Measurements from ENCODE around the gene CDK15. TPM values are rescaled to one million over a fixed set of nuclear protein-coding genes. Genes with fewer than 3 reads are reported as not detected.

Gene CDK15
- total and polyA plus RNA-seq, 9 of the 15 experiments (the other 6 are each of a cell fraction or from before 2014, with no cell fraction given), result not detected

GRCh38 chr2:201854841-201855240 is 48.5 kb downstream of the CDK15 start:
- Histone ChIP-seq H3K79me2 (ENCODE audit: control insufficient read depth, insufficient read depth, low read length) (no peaks in the 10 kb centered on the region), H3K27ac (ENCODE audit: extremely low read depth, low read depth, low read length) (no peak overlapping the region), H3K4me1 (replicated peaks in 1 of 2; ENCODE audit: control insufficient read depth in 2 of 2, insufficient read depth in 2 of 2, low read length in 2 of 2) (no peaks in the 10 kb centered on the region; a peak in 1 of 5 replicates), H3K9me3 (replicated peaks; ENCODE audit: control insufficient read depth, insufficient read depth, low read depth, low read length) (no peaks in the 10 kb centered on the region), H3K27me3 (ENCODE audit: control insufficient read depth in 2 of 2, insufficient read depth in 2 of 2, low read length in 2 of 2) (peaks cover 3 to 19% of the 10 kb centered on the region in 2 experiments; a peak in 4 of 5 replicates), H3K36me3 (ENCODE audit: control insufficient read depth, insufficient read depth, low read length) (no peaks in the 10 kb centered on the region), H3K9me1 (ENCODE audit: control insufficient read depth, insufficient read depth, low read length) (no peaks in the 10 kb centered on the region), H2AFZ (ENCODE audit: low read depth, low read length) (no peak overlapping the region), H3K4me2 (ENCODE audit: insufficient read depth, low read length) (no peak overlapping the region), H3K4me3 (no peak overlapping the region), H4K20me1 (replicated peaks; ENCODE audit: control insufficient read depth, insufficient read depth, low read length) (no peaks in the 10 kb centered on the region), H3K9ac (ENCODE audit: insufficient read depth in 1 of 2, low read depth in 2 of 2, low read length in 2 of 2) (no peak overlapping the region)
- ChIA-PET CTCF (ENCODE audit: low intra/inter-chr PET ratio) (interaction anchor here (0.6 kb wide), 1 partner anchor 330 kb away, joined by 3 read pairs; no protein-coding TSS in a partner anchor), POLR2A (interaction anchor here (1.0 kb wide), 1 partner anchor 16 kb away, joined by 4 read pairs; no protein-coding TSS in a partner anchor)
- FAIRE-seq (no peak), DNase-seq (ENCODE audit: extremely low read depth in 1 of 4, low spot score in 3 of 4) (no peak), ATAC-seq (no peak)
- no TSS peak for BruUV-seq (replicated peaks)
- intact Hi-C loops (cut with micrococcal nuclease) (loop anchor here (5.0 kb wide), 1 partner anchor 58 kb away; no protein-coding TSS in a partner anchor), in situ Hi-C loops (cut with MboI) (loop anchor here (10.0 kb wide), 1 partner anchor 330 kb away; no protein-coding TSS in a partner anchor)
- WGBS (ENCODE audit: insufficient coverage, low coverage, missing lambda C conversion rate), result 0% methylated on average over 4 of the region's 4 CpGs
- TF ChIP-seq, protein P1, sequence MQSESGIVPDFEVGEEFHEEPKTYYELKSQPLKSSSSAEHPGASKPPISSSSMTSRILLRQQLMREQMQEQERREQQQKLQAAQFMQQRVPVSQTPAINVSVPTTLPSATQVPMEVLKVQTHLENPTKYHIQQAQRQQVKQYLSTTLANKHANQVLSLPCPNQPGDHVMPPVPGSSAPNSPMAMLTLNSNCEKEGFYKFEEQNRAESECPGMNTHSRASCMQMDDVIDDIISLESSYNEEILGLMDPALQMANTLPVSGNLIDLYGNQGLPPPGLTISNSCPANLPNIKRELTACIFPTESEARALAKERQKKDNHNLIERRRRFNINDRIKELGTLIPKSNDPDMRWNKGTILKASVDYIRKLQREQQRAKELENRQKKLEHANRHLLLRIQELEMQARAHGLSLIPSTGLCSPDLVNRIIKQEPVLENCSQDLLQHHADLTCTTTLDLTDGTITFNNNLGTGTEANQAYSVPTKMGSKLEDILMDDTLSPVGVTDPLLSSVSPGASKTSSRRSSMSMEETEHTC (IDR thresholded peaks at IDR 0.05), result no peak
- TF ChIP-seq ATF7 (IDR thresholded peaks at IDR 0.05) (no peak), MED1 (CRISPR knock-in tag; IDR thresholded peaks at IDR 0.05; ENCODE audit: borderline replicate concordance) (no peak), STAT6 (CRISPR knock-in tag; IDR thresholded peaks at IDR 0.05) (no peak), MECOM (CRISPR knock-in tag; IDR thresholded peaks at IDR 0.05) (no peak), ELF4 (CRISPR knock-in tag; IDR thresholded peaks at IDR 0.05) (no peak), NFATC3 (IDR thresholded peaks at IDR 0.05) (no peak), PHTF2 (CRISPR knock-in tag; IDR thresholded peaks at IDR 0.05) (no peak), TAL1 (IDR thresholded peaks at IDR 0.05) (no peak), ATF1 (CRISPR knock-in tag; IDR thresholded peaks at IDR 0.05) (no peak), ATF1 (tag; IDR thresholded peaks at IDR 0.05) (no peak), ARHGAP35 (IDR thresholded peaks at IDR 0.05; ENCODE audit: partially characterized antibody) (no peak), POLR3A (IDR thresholded peaks at IDR 0.05; ENCODE audit: borderline replicate concordance, extremely low read depth, insufficient read depth, insufficient read length) (no peak), ZC3H11A (IDR thresholded peaks at IDR 0.05; ENCODE audit: low read depth, low read length) (no peak), MCM5 (IDR thresholded peaks at IDR 0.05; ENCODE audit: low read depth) (no peak), ZNF778 (CRISPR knock-in tag; IDR thresholded peaks at IDR 0.05) (no peak), MCM3 (IDR thresholded peaks at IDR 0.05) (no peak)

Measured in K562 (cell line).